OCI-LY7 (cell line): ENCODE data around the gene SEC23A.

Source experiments
- CTCF ChIP-seq: fragments of 200-600 bp; sonication (generic); conservative IDR thresholded peaks from 2 replicates; pipeline ENCODE4 v1.5.1; 2014; ENCODE audit warnings: mild to moderate bottlenecking, antibody characterized with exemption, low read length, moderate library complexity, mixed read lengths
- EZH2phosphoT487 ChIP-seq: fragments of 200-600 bp; sonication (generic); IDR thresholded peaks from 2 replicates; pipeline ENCODE4 v1.6.1; 2018; ENCODE audit warnings: low read depth, borderline replicate concordance, mild to moderate bottlenecking, mixed run types, antibody characterized with exemption, low read length, moderate library complexity, mixed read lengths

GRCh38 chr14:39091716-39092115, 11.3 kb downstream of the SEC23A start:
- TF ChIP-seq CTCF (no peak), EZH2phosphoT487 (no peak)
